Upper lobe of right lung (tissue), 1 donor: ENCODE measurements around the gene AP2B1. TPM values are rescaled to one million over a fixed set of nuclear protein-coding genes. Genes with fewer than 3 reads are reported as not detected.
A peak's percentile ranks its signal among the peaks of the same experiment; 100 is the strongest.

Source experiments
- ATAC-seq: fragments of 200-7000 bp; cut with Tn5 transposase; one replicate; pipeline ENCODE4 v1.9.1; 2020; ENCODE audit warnings: mild to moderate bottlenecking, moderate library complexity
- DNase-seq: peaks from one replicate; pipeline ENCODE4 v3.0.0-alpha.2; 2020
- H3K27ac ChIP-seq: fragments of 200-600 bp; one replicate; pipeline ENCODE4 v1.8.0; 2022
- H3K27me3 ChIP-seq: fragments of 200-600 bp; one replicate; pipeline ENCODE4 v1.8.0; 2022; ENCODE audit warnings: mild to moderate bottlenecking
- H3K36me3 ChIP-seq: fragments of 200-600 bp; one replicate; pipeline ENCODE4 v1.8.0; 2022
- H3K4me1 ChIP-seq: fragments of 200-600 bp; one replicate; pipeline ENCODE4 v1.8.0; 2022
- H3K4me3 ChIP-seq: fragments of 200-600 bp; one replicate; pipeline ENCODE4 v1.8.0; 2022; ENCODE audit warnings: mild to moderate bottlenecking
- H3K9me3 ChIP-seq: fragments of 200-600 bp; one replicate; pipeline ENCODE4 v1.8.0; 2022
- intact Hi-C: fragments of 100-400 bp; cut with DNase I; formaldehyde crosslinking; loops from one replicate; pipeline ENCODE4 v1.11.0; 2022
- total RNA-seq: library from RNA; stranded (reverse); fragmentation: NEBNext Ultra II Directional; extraction: Animal tissue kit (Norgen Biotek cat#: 25700); gene quantifications from one replicate; pipeline ENCODE4 v1.2.1, GENCODE V29; 2021
- TF ChIP-seq, protein P1 (sequence below): fragments of 200-600 bp; IDR thresholded peaks from one replicate; pipeline ENCODE4 v1.8.0; 2022; ENCODE audit warnings: antibody characterized with exemption
- donor health status: DM: no; HTN: yes; CAD: no; lungs with severe emphysema.

The AP2B1 gene
- total RNA-seq, 1 donor from 2014 or later: 153 TPM

DNA sequence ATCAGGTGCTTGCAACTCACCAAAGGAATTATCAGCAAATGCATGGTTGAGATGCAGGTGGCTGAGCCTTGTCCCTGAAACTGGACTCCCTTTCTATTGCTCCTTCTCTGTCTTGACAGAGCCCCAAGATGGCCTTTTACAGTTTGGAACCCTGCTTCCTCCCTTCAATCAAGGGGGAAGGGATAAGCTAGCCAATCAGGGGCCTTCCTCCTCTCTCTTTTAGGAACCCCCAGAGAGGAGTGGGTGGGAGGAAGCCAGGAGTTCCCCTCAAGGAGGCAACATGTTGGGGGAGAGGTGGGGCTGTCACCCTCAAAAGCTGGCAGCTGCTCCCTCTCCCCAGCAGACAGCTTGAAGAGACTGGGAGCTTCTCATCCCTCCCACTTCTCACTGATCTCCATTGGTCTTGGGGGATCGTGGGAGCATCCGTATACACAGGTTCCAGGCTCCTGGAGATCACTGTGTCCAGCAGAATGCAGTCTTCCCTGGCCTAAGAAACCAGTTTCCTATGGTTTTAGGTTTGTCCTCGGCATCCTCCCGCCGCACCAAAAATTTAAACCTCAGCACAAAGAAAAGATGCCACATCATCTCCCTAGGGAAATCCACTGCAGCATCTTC is 151.5 kb downstream of the AP2B1 start:
- Histone ChIP-seq H3K4me3 (no peak overlapping the region), H3K27ac (no peak overlapping the region), H3K9me3 (no peaks in the 10 kb centered on the region), H3K27me3 (peaks cover 40% of the 10 kb centered on the region), H3K4me1 (peaks cover 8% of the 10 kb centered on the region), H3K36me3 (no peaks in the 10 kb centered on the region)
- DNase-seq: no peak
- ATAC-seq: no peak
- TF ChIP-seq, protein P1, sequence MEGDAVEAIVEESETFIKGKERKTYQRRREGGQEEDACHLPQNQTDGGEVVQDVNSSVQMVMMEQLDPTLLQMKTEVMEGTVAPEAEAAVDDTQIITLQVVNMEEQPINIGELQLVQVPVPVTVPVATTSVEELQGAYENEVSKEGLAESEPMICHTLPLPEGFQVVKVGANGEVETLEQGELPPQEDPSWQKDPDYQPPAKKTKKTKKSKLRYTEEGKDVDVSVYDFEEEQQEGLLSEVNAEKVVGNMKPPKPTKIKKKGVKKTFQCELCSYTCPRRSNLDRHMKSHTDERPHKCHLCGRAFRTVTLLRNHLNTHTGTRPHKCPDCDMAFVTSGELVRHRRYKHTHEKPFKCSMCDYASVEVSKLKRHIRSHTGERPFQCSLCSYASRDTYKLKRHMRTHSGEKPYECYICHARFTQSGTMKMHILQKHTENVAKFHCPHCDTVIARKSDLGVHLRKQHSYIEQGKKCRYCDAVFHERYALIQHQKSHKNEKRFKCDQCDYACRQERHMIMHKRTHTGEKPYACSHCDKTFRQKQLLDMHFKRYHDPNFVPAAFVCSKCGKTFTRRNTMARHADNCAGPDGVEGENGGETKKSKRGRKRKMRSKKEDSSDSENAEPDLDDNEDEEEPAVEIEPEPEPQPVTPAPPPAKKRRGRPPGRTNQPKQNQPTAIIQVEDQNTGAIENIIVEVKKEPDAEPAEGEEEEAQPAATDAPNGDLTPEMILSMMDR: no peak
- intact Hi-C loops: no loop called here

- peaks cover 8% of the 10 kb centered on the region for H3K4me1 ChIP-seq
- no peak overlapping the region for H3K4me3 ChIP-seq
- H3K27me3 ChIP-seq: peaks cover 44% of the 10 kb centered on the region
- intact Hi-C loops: loop anchor here (10.0 kb wide), 1 partner anchor 125 kb away; no protein-coding TSS in a partner anchor
- no peaks in the 10 kb centered on the region for H3K9me3 ChIP-seq
- no peak for ATAC-seq
- no peak for DNase-seq
- TF ChIP-seq, protein P1: no peak
- no peak overlapping the region for H3K27ac ChIP-seq
- no peaks in the 10 kb centered on the region for H3K36me3 ChIP-seq
Observed at GRCh38 chr17:35740216-35740615, 153.1 kb downstream of the AP2B1 start.

DNA sequence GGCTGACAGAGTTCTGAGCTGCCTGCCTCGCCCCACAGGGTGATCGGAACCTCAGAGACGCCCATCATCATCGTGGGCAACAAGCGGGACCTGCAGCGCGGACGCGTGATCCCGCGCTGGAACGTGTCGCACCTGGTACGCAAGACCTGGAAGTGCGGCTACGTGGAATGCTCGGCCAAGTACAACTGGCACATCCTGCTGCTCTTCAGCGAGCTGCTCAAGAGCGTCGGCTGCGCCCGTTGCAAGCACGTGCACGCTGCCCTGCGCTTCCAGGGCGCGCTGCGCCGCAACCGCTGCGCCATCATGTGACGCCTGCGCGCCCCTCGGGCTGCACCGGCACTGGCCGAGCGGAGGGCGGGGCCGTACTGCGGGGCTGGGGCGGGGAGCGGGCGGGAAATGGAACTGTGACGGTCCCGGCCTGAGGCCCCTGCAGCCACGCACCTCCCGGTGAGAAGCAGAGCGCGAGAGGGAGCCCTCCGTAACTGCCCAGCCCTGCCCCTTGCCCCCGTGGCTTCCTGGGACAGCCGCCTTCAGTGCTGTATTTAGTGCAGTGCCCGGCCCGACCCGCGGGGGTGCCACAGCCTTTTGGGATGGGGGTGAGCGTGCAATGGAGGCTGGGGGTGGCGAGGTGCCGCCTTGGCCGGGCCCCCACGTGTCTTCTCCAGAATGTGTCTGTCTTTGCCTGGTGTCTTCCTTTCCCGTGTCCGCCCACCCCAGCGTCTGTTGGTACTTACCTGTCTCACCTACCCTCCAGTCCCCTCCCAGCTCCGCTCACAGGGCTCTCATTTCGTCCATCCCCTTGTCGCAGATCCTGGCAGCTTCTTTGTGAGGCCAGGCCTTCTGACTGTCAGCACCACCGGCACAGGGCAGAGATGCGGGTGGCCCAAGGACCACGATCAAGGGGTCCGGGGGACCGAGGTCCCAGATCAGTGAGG is 154.1 kb downstream of the AP2B1 start:
- ATAC-seq (peak; percentile 51), DNase-seq (no peak)
- intact Hi-C loops: loop anchor here (10.0 kb wide), 1 partner anchor 126 kb away; no protein-coding TSS in a partner anchor
- H3K4me3 ChIP-seq: peak overlapping the region; percentile 21
- peaks cover 8% of the 10 kb centered on the region for H3K4me1 ChIP-seq
- TF ChIP-seq, protein P1: no peak
- no peaks in the 10 kb centered on the region for H3K36me3 ChIP-seq
- H3K27ac ChIP-seq: no peak overlapping the region
- H3K27me3 ChIP-seq: peaks cover 44% of the 10 kb centered on the region
- no peaks in the 10 kb centered on the region for H3K9me3 ChIP-seq

- DNase-seq: no peak
Observed at GRCh38 chr17:35742496-35742895, 155.4 kb downstream of the AP2B1 start.

DNA sequence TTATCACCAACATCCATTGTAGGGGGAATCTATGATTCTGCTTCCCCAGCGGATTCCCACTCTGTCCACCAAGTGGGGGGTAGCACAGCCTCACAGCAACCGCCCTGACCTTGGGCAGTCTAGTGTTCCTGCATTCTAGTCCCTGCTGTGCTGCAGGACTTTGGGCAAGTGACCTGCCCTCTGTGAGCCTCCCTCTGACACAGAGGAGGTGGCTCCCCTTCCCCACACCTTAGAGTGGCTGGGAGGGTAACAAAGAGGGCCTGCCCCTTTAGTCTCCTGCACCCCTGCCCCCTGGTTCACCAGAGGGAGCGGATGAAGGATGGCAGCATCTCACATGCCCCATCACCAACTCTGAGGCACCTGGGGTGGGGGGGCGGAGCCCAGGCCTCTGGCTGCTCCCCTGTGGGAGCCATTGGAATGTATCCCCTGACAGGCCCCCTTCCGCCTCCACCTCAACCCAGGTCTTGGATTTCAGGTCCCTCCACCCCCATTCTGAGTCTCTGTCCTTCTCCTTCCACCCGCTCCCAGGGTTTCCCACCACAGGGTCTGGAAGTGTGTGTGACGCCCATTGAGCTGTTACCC is 155.9 kb downstream of the AP2B1 start:
- Histone ChIP-seq H3K27me3 (peaks cover 47% of the 10 kb centered on the region), H3K27ac (no peak overlapping the region), H3K4me1 (peaks cover 8% of the 10 kb centered on the region), H3K9me3 (no peaks in the 10 kb centered on the region), H3K4me3 (no peak overlapping the region), H3K36me3 (no peaks in the 10 kb centered on the region)
- TF ChIP-seq, protein P1: no peak
- intact Hi-C loops: loop anchor here (10.0 kb wide), 1 partner anchor 128 kb away; no protein-coding TSS in a partner anchor
- no peak for ATAC-seq
- DNase-seq: peak; percentile 45

More at GRCh38 chr17:35742496-35742895, 155.4 kb downstream of the AP2B1 start:
- TF ChIP-seq, protein P1: no peak
- ATAC-seq: no peak
- intact Hi-C loops: loop anchor here (10.0 kb wide), 1 partner anchor 128 kb away; no protein-coding TSS in a partner anchor
- H3K4me1 ChIP-seq: peaks cover 8% of the 10 kb centered on the region
- no peak overlapping the region for H3K27ac ChIP-seq
- H3K36me3 ChIP-seq: no peaks in the 10 kb centered on the region
- H3K9me3 ChIP-seq: no peaks in the 10 kb centered on the region
- H3K27me3 ChIP-seq: peaks cover 44% of the 10 kb centered on the region
- no peak overlapping the region for H3K4me3 ChIP-seq
